Ishikawa (cell line): Measurements from ENCODE around the gene ZCCHC24.

Experiments
- CREB1 ChIP-seq: IDR thresholded peaks from 2 replicates; pipeline ENCODE4 v1.6.1; 2012; ENCODE audit warnings: low read depth
- EP300 ChIP-seq: IDR thresholded peaks from 2 replicates; pipeline ENCODE4 v1.6.1; 2012; ENCODE audit warnings: borderline replicate concordance
- RAD21 ChIP-seq: IDR thresholded peaks from 2 replicates; pipeline ENCODE4 v1.6.1; 2012; ENCODE audit warnings: low read depth
- TCF12 ChIP-seq: IDR thresholded peaks from 2 replicates; pipeline ENCODE4 v1.6.1; 2012; ENCODE audit warnings: low read depth
- TEAD4 ChIP-seq: IDR thresholded peaks from 2 replicates; pipeline ENCODE4 v1.6.1; 2012
- TF ChIP-seq, protein P1 (sequence below): IDR thresholded peaks from 2 replicates; pipeline ENCODE4 v1.6.1; 2012; ENCODE audit warnings: low read depth, mild to moderate bottlenecking
- TF ChIP-seq, protein P2 (sequence below): IDR thresholded peaks from 2 replicates; pipeline ENCODE4 v1.6.1; 2012

DNA sequence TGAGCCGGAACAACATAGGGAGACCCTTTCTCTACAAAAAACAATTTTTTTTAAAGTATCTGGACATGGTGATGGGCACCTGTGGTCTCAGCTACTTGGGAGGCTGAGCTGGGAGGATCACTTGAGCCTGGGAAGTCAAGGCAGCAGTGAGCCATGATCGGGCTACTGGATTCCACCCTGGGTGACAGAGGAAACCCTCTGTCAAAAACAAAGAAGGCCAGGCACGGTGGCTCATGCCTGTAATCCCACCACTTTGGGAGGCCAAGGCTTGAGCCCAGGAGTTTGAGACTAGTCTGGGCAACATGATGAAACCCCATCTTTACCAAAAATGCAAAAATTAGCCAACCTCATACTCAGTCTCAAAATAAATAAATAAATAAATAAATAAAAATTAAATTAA is 19.9 kb upstream of the ZCCHC24 start:
- TF ChIP-seq EP300 (no peak), CREB1 (no peak), TEAD4 (no peak), RAD21 (no peak), TCF12 (no peak)
- TF ChIP-seq, protein P1, sequence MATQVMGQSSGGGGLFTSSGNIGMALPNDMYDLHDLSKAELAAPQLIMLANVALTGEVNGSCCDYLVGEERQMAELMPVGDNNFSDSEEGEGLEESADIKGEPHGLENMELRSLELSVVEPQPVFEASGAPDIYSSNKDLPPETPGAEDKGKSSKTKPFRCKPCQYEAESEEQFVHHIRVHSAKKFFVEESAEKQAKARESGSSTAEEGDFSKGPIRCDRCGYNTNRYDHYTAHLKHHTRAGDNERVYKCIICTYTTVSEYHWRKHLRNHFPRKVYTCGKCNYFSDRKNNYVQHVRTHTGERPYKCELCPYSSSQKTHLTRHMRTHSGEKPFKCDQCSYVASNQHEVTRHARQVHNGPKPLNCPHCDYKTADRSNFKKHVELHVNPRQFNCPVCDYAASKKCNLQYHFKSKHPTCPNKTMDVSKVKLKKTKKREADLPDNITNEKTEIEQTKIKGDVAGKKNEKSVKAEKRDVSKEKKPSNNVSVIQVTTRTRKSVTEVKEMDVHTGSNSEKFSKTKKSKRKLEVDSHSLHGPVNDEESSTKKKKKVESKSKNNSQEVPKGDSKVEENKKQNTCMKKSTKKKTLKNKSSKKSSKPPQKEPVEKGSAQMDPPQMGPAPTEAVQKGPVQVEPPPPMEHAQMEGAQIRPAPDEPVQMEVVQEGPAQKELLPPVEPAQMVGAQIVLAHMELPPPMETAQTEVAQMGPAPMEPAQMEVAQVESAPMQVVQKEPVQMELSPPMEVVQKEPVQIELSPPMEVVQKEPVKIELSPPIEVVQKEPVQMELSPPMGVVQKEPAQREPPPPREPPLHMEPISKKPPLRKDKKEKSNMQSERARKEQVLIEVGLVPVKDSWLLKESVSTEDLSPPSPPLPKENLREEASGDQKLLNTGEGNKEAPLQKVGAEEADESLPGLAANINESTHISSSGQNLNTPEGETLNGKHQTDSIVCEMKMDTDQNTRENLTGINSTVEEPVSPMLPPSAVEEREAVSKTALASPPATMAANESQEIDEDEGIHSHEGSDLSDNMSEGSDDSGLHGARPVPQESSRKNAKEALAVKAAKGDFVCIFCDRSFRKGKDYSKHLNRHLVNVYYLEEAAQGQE: no peak
- TF ChIP-seq, protein P2, sequence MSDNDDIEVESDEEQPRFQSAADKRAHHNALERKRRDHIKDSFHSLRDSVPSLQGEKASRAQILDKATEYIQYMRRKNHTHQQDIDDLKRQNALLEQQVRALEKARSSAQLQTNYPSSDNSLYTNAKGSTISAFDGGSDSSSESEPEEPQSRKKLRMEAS: no peak
